HG03135 (cell line): Measurements from ENCODE around the gene IL1A.

Experiments
- ATAC-seq: cut with Tn5 transposase; IDR thresholded peaks from one replicate; pipeline ENCODE4 v1.9.1; 2021; ENCODE audit warnings: mild to moderate bottlenecking, moderate library complexity; ENCODE audit not compliant: unreplicated experiment

IL1A gene

GRCh38 chr2:112793449-112793978 is 9.2 kb upstream of the IL1A start:
- no peak for ATAC-seq

GRCh38 chr2:112792419-112792818 is 8.1 kb upstream of the IL1A start:
- ATAC-seq: no peak

GRCh38 chr2:112791693-112792230 is 7.5 kb upstream of the IL1A start:
- ATAC-seq: no peak

DNA sequence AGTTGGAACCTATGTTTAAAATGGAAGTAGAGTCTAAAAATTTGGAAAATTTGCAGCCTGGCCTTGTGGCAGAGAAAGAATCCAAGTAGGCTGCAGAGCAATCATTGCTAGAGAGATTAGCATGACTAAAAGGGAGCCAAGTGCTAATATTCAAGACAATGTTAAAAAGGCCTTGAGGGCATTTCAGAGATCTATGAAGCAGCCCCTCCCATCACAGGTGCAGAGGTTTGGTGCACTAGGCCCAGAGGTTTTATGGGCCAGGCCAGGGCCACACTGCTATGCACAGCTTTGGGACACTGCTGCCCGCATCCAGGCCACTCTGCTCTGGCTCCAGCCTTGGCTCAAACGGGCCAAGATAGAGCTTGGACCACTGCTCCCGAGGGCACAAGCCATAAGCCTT is 6.7 kb upstream of the IL1A start:
- no peak for ATAC-seq

- no peak for ATAC-seq
These were observed 6.0 kb upstream of the IL1A start for GRCh38 chr2:112790305-112790704.

- no peak for ATAC-seq
These were observed 4.9 kb upstream of the IL1A start for GRCh38 chr2:112789186-112789585.

- no peak for ATAC-seq
These were observed 4.4 kb upstream of the IL1A start for GRCh38 chr2:112788653-112789052.

DNA sequence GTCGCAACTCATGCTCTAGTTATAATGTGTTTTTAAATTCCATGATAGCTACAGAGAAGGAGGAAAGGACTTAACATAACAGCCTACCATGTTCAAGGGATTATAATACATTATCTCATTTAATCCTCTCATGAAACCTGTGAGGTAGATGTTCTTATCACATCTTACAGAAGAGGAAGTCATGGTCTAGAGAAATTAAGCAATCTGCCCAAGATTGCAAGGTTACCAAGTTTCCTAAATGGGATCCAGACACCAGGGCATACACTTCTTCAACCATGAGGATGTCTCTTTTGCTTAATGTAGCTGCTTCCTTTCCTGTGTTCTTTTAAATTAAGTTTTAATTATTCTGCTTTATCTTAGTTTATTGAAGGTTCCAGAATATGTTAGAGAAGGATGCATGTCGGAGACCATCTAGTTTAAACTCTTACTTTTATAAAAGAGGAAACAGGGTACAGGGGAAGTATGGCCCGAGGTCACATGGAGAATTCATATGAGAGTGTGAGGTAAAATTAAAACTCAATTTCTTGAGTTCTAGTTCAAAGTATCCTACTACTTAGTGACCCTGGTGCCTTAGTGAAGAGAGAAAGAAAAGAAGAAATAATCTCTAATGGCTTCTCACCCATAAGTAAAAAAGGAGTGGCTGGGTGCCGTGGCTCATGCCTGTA is 3.6 kb upstream of the IL1A start:
- no peak for ATAC-seq

GRCh38 chr2:112787294-112787693 is 3.0 kb upstream of the IL1A start:
- ATAC-seq: no peak

DNA sequence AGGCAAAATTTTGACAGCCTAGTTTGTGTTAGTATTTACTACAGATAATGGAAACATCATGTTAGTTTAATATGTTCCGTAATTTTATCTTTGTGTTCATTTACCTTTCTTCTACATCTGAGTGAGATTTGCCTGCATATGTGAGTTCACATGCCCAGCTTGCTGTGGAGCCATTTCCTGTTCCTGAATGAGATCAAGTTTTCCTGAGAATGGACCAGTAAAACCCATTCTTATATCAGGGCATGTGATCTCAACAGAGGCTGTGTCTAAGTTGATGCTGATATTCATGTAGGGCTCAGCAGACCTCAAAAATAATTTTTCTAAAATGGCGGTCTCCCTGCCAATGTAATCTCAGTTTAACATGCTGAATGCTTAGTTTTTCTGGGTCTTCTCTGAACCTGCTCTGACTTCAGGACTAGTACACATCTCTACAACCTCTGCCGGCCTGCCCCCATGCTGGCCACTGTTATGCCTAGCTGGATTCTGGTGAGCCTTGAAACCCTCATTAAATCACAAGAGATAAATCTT is 1.0 kb downstream of the IL1A start:
- ATAC-seq: no peak

DNA sequence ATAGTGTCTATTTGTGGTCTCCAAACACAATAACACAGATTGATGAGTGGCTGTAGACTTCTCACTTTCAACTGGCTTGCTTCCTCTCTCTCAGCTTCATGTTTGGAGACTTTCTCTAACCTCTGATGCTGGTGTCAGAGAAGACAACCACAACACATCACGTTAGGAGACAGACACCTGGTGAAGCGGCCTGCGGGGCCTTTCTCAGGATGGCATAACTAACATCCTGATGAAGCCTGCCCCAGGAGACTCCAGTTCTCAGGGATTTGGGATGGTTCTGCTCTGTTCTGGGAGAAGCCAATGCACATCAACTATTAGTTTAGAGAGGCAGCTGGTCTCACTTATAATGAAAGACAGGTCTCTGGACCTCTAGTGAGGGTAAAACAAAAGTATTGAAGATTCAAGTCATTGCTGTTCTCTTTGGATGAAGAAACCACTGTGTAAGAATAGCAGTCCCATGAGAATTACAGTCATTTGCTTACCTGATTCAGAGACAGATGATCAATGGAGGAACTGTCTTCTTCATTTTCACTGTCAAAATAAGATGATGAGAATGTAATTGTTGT is 2.0 kb downstream of the IL1A start:
- ATAC-seq: peak; percentile 64

GRCh38 chr2:112779598-112779997 is 4.7 kb downstream of the IL1A start:
- no peak for ATAC-seq

DNA sequence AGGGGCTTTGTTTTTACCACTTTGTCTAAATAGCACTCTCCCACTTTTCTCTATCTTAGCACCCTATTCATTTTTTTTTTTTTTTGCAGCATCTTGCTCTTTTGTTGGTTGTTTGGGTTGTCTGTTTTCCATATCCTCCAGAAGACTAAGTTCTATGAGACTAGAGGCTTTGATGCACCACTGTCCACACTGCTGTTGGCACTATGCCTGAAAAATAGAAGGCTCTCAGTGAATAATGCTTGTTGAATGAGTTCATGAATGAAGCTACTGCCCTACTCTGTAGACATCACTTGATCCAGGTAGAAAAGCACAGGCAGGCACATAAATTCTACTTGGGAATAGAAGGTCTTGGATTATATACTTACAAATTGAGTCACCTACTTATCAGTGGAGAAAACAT is 7.3 kb downstream of the IL1A start:
- no peak for ATAC-seq

- no peak for ATAC-seq
These were observed 8.2 kb downstream of the IL1A start for GRCh38 chr2:112776113-112776512.

DNA sequence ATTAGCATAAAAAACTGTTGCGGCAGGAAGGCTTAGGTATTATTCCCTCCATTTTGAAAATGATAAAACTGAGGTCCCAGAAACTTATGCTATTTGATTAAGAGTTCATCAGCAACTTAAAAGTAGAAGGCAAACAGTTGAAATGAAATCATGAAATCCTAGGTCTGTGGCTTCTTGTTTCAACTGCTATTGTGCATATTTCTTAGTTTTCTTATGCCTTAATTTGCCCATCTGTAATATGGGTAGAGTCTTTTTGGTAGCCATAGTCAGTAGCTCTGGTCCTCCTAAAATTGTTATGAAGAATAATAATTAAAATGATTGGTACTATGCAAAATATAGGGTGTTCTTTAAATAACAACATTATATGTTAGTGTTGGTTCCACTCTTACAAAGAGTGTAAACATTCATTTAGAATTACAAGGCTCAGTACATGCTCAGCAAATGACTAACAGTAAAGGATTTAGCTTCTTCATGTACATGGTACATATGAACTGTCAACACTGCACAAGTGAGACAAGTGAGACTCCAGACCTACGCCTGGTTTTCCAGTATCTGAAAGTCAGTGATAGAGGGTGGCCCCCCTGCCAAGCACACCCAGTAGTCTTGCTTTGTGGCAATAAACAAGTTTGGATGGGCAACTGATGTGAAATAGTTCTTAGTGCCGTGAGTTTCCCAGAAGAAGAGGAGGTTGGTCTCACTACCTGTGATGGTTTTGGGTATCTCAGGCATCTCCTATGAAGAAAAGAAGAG is 9.6 kb downstream of the IL1A start:
- ATAC-seq: no peak

- ATAC-seq: no peak
These were observed 10.7 kb downstream of the IL1A start for GRCh38 chr2:112773556-112773955.

DNA sequence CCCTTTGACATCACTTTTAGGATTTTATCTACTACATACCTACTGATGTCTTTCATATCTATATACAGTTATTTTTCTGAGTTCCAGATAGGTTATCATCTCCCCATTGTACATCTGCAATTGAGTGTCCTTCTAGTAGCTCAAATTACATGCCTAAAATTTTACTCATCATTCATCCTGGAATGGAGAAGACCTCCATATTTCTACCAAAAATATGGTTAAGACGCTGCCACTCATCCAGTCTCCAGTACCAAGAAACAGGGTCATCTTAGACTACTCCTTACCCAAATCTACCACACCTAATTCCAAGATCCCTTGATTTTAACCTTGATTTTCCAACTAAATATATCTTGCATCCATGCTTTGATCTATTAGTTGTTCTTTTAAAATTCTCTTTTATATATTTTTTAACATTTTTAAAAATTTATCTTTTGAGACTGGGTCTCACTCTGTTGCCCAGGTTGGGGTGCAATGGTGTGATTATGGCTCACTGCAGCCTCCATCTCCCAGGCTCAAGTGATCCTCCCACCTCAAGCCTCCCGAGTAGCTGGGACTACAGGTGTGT is 11.3 kb downstream of the IL1A start:
- ATAC-seq: no peak

GRCh38 chr2:112772322-112772721 is 12.0 kb downstream of the IL1A start:
- no peak for ATAC-seq

DNA sequence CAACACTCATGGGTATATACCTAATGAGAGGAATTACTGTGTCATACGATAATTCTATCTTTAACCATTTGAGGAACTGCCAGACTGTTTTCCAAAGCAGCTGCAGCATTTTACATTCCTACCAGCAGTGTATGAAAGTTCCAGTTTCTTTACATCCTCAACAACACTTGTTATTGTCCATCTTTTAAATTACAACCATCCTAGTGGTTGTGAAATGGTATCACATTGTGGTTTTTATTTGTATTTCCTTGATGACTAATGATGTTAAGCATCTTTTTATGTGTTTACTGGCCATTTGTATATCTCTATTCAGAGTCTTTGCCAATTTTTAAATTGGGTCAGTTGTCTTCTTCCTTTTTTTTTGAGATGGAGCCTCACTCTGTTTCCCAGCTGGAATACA is 15.9 kb downstream of the IL1A start:
- no peak for ATAC-seq

DNA sequence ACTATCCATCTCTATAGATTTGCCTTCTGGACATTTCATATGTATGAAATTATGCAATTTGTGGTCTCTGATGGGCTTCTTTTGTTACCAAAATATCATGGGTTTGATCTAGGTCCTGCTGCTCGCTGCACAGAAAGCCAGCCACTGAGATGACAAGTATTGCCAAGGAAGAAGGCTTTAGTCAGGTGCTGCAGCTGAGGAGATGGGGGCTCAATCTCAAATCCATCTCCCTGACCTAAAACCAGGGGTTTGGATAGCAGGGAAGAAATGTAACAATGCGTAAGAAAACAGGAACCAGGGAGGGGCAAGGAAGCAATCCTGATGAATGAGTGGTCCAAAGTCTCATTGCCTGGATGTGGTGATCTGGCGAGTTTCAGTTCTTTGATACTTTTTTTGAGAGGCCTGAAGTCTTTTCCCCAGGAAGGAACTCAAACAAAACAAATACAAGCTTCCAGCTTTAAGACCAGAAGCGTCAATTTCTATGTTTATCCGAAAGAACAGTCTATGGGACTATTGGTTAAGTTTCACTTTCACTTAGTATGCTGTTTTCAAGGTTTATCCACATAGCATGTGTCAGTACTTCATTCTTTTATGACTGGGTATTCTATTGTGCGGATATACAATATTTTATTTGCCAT is 16.5 kb downstream of the IL1A start:
- no peak for ATAC-seq

DNA sequence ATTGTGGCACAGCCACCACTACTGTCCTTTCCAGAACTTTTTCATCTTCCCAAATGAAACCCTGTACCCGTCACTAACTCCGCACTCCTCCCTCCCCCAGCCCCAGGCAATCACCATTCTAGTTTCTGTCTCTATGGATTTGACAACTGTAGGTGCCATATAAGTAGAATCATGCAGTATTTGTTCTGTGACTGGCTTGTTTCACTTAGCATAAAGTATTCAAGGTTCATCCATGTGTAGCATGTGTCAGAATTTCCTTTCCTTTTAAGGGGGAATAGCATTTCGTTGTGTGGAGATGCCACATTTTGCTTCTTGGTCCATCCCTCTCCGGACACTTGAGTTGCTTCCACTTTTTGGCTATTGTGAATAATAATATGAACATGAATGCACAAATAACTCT is 19.0 kb downstream of the IL1A start:
- no peak for ATAC-seq
